Measurements from ENCODE around the gene KYNU. TPM values are rescaled to one million over a fixed set of nuclear protein-coding genes. Genes with fewer than 3 reads are reported as not detected.
"Not testable (repeated sequence)": the region's sequence is repeated elsewhere in the genome, so short reads cannot be mapped to it uniquely, and the experiment has no call there.

Gene KYNU
- total and polyA plus RNA-seq, 5 donors: 0.50 to 2.3 (median 2.0) TPM

- DNase-seq; ATAC-seq; intact Hi-C loops (cut with DNase I); H3K27ac ChIP-seq (ENCODE audit: low read length); H3K27me3 ChIP-seq (ENCODE audit: control insufficient read depth, insufficient read depth); H3K4me3 ChIP-seq (ENCODE audit: low read length); H3K4me1 ChIP-seq (ENCODE audit: control insufficient read depth, insufficient read depth, low read length); H3K9me3 ChIP-seq (ENCODE audit: control insufficient read depth, low read length): not testable (repeated sequence)
- 94% methylated on average over 3 of the region's 3 CpGs for WGBS
Observed at GRCh38 chr2:142882500-142882899, 5.0 kb downstream of the KYNU start.

GRCh38 chr2:142883526-142883925 is 6.1 kb downstream of the KYNU start:
- H3K27me3 ChIP-seq (ENCODE audit: control insufficient read depth, insufficient read depth): no peaks in the 10 kb centered on the region
- intact Hi-C loops (cut with DNase I): no loop called here
- H3K27ac ChIP-seq (ENCODE audit: low read length): no peak overlapping the region
- no peaks in the 10 kb centered on the region for H3K9me3 ChIP-seq (ENCODE audit: control insufficient read depth, low read length)
- no peak overlapping the region for H3K4me3 ChIP-seq (ENCODE audit: low read length)
- no peak for ATAC-seq
- no peak for DNase-seq
- no peaks in the 10 kb centered on the region for H3K4me1 ChIP-seq (ENCODE audit: control insufficient read depth, insufficient read depth, low read length)

- no peak overlapping the region for H3K4me3 ChIP-seq (ENCODE audit: low read length)
- H3K9me3 ChIP-seq (ENCODE audit: control insufficient read depth, low read length): no peaks in the 10 kb centered on the region
- peaks cover 2% of the 10 kb centered on the region for H3K4me1 ChIP-seq (ENCODE audit: control insufficient read depth, insufficient read depth, low read length)
- no peak overlapping the region for H3K27ac ChIP-seq (ENCODE audit: low read length)
- no peak for ATAC-seq
- no peak for DNase-seq
- intact Hi-C loops (cut with DNase I): no loop called here
- no peaks in the 10 kb centered on the region for H3K27me3 ChIP-seq (ENCODE audit: control insufficient read depth, insufficient read depth)
Observed at GRCh38 chr2:142885543-142885942, 8.1 kb downstream of the KYNU start.

DNA sequence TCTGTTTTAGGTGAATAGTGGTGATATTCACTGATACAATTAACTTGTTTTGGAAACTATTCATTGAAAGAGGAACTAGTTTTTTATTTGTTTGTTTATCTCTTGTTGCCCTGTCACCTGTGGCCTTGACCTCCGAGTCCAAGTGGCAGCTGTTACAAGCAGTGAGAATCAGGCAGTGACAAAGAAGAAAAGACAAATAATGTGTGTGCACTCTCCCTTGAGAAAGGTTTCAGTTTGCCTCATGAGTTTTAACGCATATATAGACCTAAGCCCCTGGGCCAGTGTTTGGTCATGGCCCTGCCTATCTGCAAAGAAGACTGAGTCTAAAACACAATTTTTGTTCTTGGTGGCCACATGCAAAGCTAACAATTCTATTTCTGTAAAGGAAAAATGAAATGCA is 15.3 kb downstream of the KYNU start:
- Histone ChIP-seq H3K4me3 (ENCODE audit: low read length) (no peak overlapping the region), H3K27ac (ENCODE audit: low read length) (no peak overlapping the region), H3K9me3 (ENCODE audit: control insufficient read depth, low read length) (no peaks in the 10 kb centered on the region), H3K27me3 (ENCODE audit: control insufficient read depth, insufficient read depth) (no peaks in the 10 kb centered on the region), H3K4me1 (ENCODE audit: control insufficient read depth, insufficient read depth, low read length) (peaks cover 2% of the 10 kb centered on the region)
- DNase-seq: no peak
- WGBS: 63% methylated on average over 2 of the region's 2 CpGs
- intact Hi-C loops (cut with DNase I): no loop called here
- no peak for ATAC-seq

GRCh38 chr2:142893241-142893640 is 15.8 kb downstream of the KYNU start:
- Histone ChIP-seq H3K27me3 (ENCODE audit: control insufficient read depth, insufficient read depth) (no peaks in the 10 kb centered on the region), H3K27ac (ENCODE audit: low read length) (no peak overlapping the region), H3K9me3 (ENCODE audit: control insufficient read depth, low read length) (no peaks in the 10 kb centered on the region), H3K4me1 (ENCODE audit: control insufficient read depth, insufficient read depth, low read length) (peaks cover 2% of the 10 kb centered on the region), H3K4me3 (ENCODE audit: low read length) (no peak overlapping the region)
- intact Hi-C loops (cut with DNase I): no loop called here
- DNase-seq (no peak), ATAC-seq (no peak)
- 85% methylated on average over 2 of the region's 2 CpGs for WGBS

- Histone ChIP-seq H3K27ac (ENCODE audit: low read length) (no peak overlapping the region), H3K4me3 (ENCODE audit: low read length) (no peak overlapping the region), H3K9me3 (ENCODE audit: control insufficient read depth, low read length) (no peaks in the 10 kb centered on the region), H3K27me3 (ENCODE audit: control insufficient read depth, insufficient read depth) (no peaks in the 10 kb centered on the region), H3K4me1 (ENCODE audit: control insufficient read depth, insufficient read depth, low read length) (no peaks in the 10 kb centered on the region)
- no peak for DNase-seq
- no peak for ATAC-seq
- intact Hi-C loops (cut with DNase I): no loop called here
- 51% methylated on average over 1 of the region's 1 CpG for WGBS
Observed at GRCh38 chr2:142897807-142898206, 20.3 kb downstream of the KYNU start.

- H3K4me1 ChIP-seq (ENCODE audit: control insufficient read depth, insufficient read depth, low read length); H3K4me3 ChIP-seq (ENCODE audit: low read length); H3K27me3 ChIP-seq (ENCODE audit: control insufficient read depth, insufficient read depth); H3K27ac ChIP-seq (ENCODE audit: low read length); ATAC-seq; H3K9me3 ChIP-seq (ENCODE audit: control insufficient read depth, low read length); intact Hi-C loops (cut with DNase I); DNase-seq: not testable (repeated sequence)
- WGBS: 92% methylated on average over 4 of the region's 4 CpGs
Observed at GRCh38 chr2:142900327-142900726, 22.9 kb downstream of the KYNU start.

GRCh38 chr2:142901780-142902179 is 24.3 kb downstream of the KYNU start:
- DNase-seq (no peak), ATAC-seq (no peak)
- Histone ChIP-seq H3K4me3 (ENCODE audit: low read length) (no peak overlapping the region), H3K4me1 (ENCODE audit: control insufficient read depth, insufficient read depth, low read length) (no peaks in the 10 kb centered on the region), H3K27ac (ENCODE audit: low read length) (no peak overlapping the region), H3K9me3 (ENCODE audit: control insufficient read depth, low read length) (no peaks in the 10 kb centered on the region), H3K27me3 (ENCODE audit: control insufficient read depth, insufficient read depth) (no peaks in the 10 kb centered on the region)
- intact Hi-C loops (cut with DNase I): no loop called here
- WGBS: 87% methylated on average over 6 of the region's 6 CpGs

DNA sequence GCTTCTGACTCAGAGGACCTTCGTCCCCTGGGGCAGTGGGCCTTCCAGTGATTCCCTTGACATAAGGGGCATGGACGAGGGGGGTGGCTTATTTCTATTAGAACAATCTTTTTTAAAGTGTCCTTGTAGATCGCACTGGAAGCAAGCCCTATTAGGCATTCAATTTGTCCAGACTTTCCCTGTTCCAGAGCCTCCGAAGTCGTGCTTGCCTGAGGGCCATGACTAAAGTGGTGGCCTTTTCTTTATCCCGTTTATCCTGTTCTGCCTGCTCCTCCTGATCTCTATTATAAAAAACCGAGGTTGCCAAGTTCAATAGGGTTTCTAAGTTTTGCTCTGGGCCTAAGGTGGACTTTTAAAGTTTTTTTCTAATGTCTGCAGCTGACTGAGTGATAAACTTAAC is 26.3 kb downstream of the KYNU start:
- DNase-seq; H3K27me3 ChIP-seq (ENCODE audit: control insufficient read depth, insufficient read depth); intact Hi-C loops (cut with DNase I); H3K9me3 ChIP-seq (ENCODE audit: control insufficient read depth, low read length); H3K4me3 ChIP-seq (ENCODE audit: low read length); ATAC-seq; H3K27ac ChIP-seq (ENCODE audit: low read length); H3K4me1 ChIP-seq (ENCODE audit: control insufficient read depth, insufficient read depth, low read length): not testable (repeated sequence)
- WGBS: 81% methylated on average over 7 of the region's 7 CpGs

- no peaks in the 10 kb centered on the region for H3K4me1 ChIP-seq (ENCODE audit: control insufficient read depth, insufficient read depth, low read length)
- ATAC-seq (no peak), DNase-seq (no peak)
- intact Hi-C loops (cut with DNase I): no loop called here
- H3K27ac ChIP-seq (ENCODE audit: low read length): no peak overlapping the region
- 91% methylated on average over 2 of the region's 2 CpGs for WGBS
- no peaks in the 10 kb centered on the region for H3K27me3 ChIP-seq (ENCODE audit: control insufficient read depth, insufficient read depth)
- H3K4me3 ChIP-seq (ENCODE audit: low read length): no peak overlapping the region
- no peaks in the 10 kb centered on the region for H3K9me3 ChIP-seq (ENCODE audit: control insufficient read depth, low read length)
Observed at GRCh38 chr2:142907653-142908052, 30.2 kb downstream of the KYNU start.

DNA sequence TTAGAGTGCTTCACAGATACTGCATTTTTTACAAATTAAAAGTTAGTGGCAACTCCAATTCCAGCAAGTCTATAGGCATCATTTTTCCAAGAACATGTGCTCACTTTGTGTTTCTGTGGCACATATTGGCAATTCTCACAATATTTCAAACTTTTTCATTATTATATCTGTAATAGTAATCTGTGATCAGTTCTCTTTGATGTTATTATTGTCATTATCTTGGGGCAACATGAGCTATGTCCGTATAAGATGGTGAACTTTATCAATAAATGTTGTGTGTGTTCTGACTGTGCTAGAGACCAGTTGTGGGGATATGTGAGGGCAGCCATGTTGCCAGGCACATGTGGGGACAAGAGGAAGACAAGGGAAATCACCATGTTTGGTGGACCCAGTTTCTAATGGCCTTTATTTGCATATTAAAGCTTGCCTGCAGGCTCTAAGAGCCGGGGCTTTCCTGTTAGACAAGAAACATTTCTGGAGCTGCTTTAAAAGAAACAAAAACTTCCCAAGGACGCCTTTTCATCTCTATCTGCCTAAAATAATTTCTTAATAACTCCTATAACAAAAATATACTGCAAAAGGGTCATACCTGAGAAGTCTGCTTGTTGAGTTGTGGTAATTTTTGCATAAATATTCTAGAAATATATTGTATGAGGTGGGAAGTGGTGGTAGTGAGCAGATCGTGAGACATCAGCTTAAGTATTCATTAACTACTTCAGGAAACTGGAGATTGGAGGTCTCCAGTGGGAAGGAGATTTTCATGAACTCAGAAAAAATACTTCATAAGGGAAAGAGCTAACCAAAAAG is 37.2 kb downstream of the KYNU start:
- intact Hi-C loops (cut with DNase I): no loop called here
- ATAC-seq: no peak
- Histone ChIP-seq H3K4me3 (ENCODE audit: low read length) (no peak overlapping the region), H3K9me3 (ENCODE audit: control insufficient read depth, low read length) (no peaks in the 10 kb centered on the region), H3K4me1 (ENCODE audit: control insufficient read depth, insufficient read depth, low read length) (no peaks in the 10 kb centered on the region), H3K27me3 (ENCODE audit: control insufficient read depth, insufficient read depth) (no peaks in the 10 kb centered on the region), H3K27ac (ENCODE audit: low read length) (no peak overlapping the region)
- DNase-seq: no peak
- 73% methylated on average over 4 of the region's 4 CpGs for WGBS

DNA sequence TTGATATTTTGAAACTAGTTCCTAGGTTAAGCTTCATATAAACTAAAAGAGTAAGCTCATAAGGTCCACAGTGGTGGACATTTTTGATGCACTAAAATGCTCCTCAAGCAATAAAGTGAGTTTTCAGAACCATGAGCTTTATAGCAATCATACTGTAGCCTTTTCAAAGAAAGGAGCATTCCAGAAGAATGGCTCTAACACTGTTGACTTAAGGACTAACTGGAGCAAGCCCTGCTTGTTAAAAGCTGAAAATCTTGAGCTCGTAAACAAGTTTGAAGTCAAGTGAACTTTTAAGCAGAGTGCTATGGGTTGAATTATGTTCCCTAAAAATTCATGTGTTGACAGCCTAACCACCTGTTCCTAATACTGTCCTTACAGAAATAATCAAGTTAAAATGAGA is 38.0 kb downstream of the KYNU start:
- Histone ChIP-seq H3K9me3 (ENCODE audit: control insufficient read depth, low read length) (no peaks in the 10 kb centered on the region), H3K4me1 (ENCODE audit: control insufficient read depth, insufficient read depth, low read length) (no peaks in the 10 kb centered on the region), H3K4me3 (ENCODE audit: low read length) (no peak overlapping the region), H3K27ac (ENCODE audit: low read length) (no peak overlapping the region), H3K27me3 (ENCODE audit: control insufficient read depth, insufficient read depth) (no peaks in the 10 kb centered on the region)
- DNase-seq: no peak
- ATAC-seq: no peak
- 79% methylated on average over 1 of the region's 1 CpG for WGBS
- intact Hi-C loops (cut with DNase I): no loop called here
